Measurements from ENCODE around the gene PANK4.

Gene PANK4

DNA sequence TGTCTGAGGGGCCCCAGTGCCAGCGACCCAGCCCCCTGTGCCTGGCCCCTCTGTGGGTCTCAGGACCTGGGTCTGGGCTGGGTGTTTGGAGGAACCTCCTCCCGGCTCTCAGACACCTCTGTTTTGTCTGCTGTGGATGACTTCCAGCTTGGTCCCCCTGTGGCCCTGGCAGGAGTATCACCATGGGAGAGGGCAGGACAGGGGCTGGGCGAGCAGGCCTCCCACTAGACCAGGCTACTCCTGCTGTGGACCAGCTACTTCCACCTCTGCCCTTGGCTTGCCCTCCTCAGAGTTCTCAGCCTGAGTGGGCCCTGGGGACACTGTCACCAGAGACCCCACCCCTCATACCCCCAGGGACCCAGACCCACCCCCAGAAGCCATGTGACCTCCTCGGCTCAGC lies 28.5 kb downstream of the PANK4 start:
- DNase-seq (ENCODE audit: low spot score): no peak

DNA sequence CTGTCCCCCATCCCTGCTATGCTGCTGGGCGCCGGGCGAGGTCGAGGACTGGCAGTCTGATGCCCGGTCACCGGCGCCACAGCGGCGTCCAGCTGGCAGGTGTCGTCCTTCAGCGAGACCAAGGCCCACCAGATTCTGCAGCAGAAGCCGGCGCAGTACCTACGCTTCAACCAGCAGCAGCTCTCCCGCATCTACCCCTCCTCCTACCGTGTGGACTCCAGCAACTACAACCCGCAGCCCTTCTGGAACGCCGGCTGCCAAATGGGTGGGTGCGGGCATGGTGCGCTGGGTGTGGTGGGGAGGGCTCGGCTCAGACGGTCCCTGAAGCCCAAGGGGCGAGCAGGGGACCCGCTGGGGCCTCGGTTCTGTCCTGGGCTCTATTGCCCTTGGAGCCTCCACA lies 29.6 kb downstream of the PANK4 start:
- DNase-seq (ENCODE audit: low spot score): no peak

DNA sequence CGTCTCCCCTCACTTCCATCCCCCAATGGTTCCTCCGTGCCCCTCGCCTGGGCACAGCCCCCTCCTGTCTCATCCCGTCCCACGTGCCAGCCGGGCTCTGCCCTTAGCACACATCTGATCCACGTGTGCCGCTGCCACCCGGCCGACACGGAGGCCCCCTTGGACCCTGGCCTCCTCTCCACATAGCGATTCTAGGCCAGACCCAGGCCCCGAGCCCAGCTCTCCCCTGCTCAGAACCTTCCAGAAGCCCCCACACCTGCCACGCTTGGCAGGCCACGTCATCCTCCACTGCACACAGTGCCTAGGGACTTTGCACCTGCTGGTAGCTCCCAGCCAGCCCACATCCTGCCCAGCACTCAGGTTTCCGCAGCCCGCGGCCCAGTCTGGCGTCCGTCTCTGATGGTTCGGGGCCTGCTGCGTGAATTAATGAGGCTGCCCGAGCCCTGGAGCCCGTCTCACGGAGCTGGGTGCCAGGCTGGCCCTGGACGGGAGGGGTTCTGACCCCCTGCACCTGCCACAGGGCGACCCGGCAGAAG lies 30.2 kb downstream of the PANK4 start:
- no peak for DNase-seq (ENCODE audit: low spot score)

DNA sequence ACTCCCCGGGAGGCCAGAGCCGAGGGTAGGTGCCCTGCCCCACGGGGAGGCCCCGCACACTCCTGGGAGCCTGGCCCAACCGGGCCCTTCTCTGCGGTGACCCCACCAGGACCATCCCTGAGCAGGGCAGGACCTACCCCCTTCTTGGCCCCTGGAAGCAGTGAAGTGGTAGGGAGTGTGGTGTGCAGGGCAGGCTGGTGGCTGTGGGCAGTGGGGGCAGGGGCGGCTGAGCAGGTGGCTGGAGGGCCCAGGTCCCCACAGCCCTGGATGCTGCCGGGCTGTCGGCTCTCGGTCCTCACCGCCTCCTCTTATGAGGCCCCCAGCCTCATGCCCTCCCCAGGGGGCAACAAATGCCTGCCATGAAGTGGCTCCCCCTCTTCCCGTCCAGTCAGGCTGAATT lies 30.9 kb downstream of the PANK4 start:
- DNase-seq (ENCODE audit: low spot score): no peak

DNA sequence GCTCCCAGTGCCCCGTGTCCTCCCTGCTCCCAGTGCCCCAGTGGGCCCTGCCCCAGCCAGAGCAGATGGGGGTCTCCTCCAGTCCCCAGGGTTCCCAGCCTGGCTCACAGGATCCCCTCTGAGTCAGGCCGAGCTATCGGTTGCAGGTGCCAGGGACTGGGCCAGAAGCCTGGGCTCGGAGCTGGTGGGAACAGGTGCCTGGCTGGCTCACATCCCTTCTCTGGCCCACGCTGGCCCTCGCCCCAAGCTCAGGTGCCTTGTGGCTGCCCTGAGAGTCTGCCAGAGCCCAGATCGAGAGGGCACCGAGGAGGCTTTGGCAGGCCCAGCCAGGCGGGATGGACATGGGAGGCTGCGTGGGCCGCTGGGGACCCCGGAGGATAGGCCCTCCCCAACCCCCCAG lies 31.4 kb downstream of the PANK4 start:
- no peak for DNase-seq (ENCODE audit: low spot score)

DNA sequence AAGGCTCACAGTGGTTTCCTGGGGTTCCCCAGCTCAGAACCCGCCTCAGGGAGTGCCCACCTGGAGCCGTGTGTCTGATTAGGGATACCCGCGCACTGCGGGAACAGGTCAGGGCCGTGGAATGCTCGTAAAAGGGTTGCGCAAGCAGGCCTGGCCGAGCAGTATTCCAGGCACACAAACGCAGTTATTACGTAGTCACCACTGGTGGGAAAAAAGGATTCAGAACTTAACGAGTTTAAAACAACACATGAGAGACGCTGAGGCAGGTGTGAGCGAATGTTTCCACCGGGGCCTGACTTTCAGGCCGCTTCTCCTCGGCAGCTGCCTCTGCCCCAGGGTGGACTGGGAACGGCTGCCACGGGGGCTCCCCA lies 32.1 kb downstream of the PANK4 start:
- no peak for DNase-seq (ENCODE audit: low spot score)

DNA sequence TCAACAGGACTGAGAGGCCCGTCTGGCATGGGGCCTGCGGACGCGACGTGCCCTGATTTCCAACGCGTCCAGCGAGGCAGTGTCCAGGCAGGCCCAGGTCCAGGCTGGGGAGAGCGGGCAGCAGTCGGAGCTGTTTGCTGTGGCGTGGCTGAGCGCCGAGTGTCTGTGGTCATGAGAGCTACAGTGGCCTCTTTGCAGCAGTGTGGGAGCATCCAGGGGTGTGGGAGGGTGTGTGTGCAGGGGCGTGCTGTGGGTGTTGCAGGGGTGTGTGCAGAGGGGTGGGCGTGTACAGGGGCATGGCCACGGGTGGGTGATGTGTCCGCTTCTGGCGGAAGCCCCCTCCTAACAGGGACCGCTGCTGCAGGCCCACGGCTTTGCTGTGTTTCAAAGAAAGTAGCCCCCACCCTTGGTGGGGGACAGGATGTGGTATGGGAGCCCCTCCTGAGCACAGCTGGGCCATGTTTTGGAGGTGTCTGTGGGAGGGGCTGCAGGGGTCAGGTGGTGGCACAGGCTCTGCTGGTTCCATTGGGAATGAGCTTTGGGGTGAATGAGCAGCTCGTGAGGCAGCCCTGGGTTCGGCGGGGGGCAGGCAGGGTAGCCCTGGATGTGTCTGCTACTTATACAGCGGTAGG lies 32.6 kb downstream of the PANK4 start:
- no peak for DNase-seq (ENCODE audit: low spot score)

DNA sequence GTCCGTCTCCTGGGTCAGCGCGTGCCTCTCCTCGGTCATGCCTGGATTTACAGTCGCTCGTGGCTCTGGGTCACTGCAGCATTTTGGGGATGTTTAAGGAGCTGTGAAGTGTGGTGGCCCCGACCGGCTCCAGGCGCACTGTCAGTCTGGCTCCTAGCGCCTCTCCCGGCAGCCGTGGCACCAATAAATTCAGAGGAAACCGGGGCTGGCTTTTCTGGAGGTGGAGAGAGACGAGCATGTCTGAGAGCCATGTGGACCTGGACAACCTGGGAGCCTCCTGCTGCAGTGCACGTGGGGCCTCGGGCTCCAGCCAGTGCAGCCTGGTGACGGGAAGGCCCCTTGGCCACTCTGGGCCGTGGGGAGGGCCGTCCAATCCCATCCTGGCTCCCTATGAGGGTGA lies 33.2 kb downstream of the PANK4 start:
- DNase-seq (ENCODE audit: low spot score): no peak

DNA sequence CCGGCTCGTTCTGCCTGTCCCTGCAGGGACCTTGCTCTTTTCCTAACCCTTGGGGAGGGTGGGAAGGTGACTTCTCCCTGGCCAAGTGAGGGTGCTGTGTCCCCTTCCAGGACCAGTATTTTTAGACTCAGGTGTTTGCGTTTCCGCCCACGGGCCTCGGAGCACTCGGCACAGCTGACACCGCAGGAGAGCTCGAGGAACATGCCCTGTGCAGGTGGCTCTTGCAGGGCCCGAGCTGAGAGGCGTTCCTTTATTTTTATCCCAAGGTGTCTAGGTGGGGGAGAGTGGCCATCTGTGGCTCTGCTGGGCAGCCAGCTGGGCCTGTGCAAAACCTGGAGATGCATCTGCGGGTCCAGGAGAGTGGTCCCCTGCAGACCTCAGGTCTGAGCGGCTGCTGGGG lies 34.3 kb downstream of the PANK4 start:
- DNase-seq (ENCODE audit: low spot score): no peak

DNA sequence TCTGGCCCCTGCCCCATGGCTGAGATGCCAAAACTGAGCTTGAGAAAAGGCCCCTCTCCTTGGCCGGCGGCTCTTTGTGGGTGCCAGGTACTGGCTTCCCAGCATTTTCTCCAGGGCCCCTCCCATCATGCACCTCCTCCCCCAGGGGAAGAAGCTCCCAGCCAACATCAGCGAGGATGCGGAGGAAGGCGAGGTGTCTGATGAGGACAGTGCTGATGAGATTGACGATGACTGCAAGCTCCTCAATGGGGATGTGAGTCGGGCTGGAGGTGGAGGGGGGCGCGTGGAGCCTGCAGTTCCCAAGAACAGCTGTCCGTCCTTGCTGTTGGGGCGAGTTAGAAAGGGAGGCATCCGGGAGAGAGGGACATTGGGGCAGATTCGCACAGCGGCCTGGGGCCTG lies 36.8 kb downstream of the PANK4 start:
- no peak for DNase-seq (ENCODE audit: low spot score)

DNA sequence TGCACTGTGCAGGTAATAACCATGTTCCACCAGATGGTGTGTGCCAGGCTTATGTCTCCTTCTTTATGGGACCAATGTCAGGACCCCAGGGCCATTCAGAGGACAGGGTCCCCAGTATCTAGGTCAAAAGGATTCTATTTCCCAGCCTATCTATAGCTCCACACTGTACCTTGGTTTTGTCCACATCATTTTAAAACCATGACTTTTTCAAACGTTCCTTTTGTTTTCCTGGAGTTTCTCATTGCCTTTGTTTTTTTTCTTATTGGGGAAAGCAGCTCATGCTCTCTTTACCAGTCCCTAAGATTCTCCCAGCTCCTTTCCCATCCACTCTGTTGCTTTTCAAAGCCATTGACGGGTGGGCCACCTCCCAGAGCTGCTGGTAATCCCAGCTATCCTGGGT lies 37.7 kb downstream of the PANK4 start:
- DNase-seq (ENCODE audit: low spot score): no peak

DNA sequence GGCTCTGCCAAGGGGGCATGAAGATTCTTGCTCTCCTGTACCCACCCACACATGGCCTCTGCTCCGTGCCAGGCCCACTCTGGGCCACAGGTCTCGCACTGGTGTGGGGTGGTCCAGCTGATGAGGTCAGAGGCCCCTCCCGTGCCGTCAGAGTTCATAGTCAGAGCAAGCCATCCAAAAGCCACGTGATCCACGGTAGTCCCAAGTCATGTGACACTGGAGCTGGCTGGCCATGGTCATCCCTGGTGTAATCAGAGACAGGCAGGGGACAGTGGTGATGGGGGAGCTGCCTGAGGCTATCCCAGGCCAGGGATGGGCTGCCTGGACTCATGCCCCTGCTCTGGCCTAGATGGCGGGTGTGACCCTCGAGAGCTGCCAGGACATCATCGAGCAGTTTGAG lies 39.8 kb downstream of the PANK4 start:
- DNase-seq (ENCODE audit: low spot score): no peak

DNA sequence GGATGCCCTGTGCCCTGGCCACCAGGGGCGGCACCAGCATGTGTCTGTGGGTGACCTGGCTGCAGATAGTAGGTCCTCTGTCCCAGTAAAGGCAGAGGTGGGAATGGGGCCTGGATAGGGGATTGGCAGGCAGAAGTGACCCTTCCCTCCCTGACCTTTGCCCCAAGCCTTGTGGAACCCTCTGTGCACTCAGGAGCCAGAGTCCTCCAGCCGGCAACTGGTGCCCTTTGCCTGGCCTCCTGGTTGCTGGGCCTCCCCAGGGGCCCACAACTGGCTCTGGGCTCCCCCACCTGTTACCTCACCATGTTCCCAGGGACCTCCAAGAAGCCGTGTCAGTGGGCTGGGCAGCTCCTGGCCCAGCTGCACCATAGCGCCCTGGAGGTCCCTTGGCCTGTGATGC lies 40.4 kb downstream of the PANK4 start:
- DNase-seq (ENCODE audit: low spot score): no peak

DNA sequence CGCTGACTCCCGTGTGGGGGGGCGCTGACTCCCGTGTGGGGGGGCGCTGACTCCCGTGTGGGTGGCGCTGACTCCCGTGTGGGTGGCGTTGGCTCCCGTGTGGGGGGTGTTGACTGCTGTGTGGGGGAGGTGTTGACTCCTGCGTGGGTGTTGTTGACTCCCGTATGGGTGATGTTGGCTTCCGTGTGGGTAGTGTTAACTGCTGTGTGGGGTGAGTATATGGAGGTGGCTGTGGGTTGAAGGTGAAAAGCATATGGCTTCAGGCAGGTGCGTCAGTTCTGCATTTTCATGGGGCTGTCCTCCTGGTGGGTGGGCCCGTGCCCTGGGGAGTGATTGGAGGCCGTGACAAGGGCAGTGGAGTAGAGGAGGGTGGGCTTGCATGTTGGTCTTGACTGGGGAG lies 42.4 kb downstream of the PANK4 start:
- DNase-seq (ENCODE audit: low spot score): no peak

DNA sequence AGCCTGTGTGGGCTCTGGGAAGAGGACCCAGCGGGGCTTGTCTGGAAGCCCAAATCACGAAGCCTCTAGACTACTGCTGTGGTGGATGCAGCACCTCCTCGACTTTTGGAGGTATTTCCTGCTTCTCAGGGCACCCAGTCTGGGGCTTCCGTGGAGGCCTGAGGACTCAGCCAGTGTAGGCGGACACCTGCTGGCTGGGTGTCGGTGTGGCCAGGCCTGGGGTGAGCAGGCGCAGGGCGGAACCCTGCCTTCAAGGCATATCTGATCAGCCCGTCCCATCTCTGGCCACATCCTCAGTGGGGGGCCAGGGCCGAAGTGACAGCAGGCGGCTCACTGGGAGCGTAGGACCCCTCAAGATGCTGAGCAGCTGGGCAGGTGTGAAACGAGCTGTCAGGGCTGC lies 43.4 kb downstream of the PANK4 start:
- no peak for DNase-seq (ENCODE audit: low spot score)

DNA sequence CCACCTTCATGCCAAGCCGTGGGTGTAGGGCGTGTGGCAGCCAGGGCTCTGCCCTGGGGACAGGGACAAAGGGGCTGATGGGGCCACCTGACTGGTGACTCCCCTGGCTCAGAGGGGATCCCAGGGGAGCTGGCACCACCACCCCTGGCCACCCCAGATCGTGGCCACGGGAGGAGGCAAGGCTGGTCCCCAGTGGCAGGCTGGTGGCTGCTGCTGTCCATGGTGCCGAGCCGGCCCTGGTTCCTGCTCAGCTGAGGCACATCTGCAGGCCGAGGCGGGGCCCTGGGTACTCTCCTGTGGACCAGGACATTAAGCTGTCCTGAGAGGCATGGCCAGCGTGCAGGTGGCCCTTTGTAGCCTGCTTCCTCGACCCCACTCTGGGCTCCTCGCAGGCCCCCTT lies 43.8 kb downstream of the PANK4 start:
- no peak for DNase-seq (ENCODE audit: low spot score)

DNA sequence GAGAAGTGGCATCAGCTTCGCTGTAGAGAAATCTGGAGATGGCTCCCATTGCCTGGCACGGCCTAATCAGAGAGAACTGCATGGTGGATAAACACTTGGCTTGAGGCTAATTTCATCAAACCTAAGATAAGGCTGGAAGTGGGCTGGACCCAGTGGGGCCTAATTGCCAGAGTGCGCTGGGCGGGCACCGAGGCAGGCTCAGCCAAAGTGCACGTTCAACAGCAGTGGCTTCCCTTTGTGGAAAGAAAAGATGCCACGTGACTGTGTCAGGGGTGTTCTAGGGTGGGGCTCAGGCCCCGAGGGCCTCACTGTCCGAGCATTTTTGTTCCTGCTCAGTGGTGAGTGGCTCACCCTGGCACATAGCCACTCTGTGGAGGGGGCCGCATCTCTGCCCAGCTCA lies 44.5 kb downstream of the PANK4 start:
- DNase-seq (ENCODE audit: low spot score): no peak

DNA sequence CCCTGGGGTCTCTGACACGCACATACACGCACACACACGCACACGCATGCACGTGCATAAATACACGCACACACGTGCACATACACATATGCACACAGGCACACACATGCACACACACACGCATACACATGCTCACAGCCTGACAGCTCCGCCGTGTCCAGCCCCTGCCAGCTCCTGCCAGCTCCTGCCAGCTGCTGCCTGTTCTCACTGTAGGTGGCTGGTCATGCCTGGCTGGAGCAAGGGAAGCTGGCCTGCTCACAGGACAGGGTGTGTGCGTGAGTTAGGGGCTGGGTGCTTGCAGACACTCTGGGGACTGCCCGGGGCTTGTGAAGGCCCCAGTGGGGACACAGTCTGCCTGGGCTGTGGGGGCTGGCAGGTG lies 45.4 kb downstream of the PANK4 start:
- DNase-seq (ENCODE audit: low spot score): no peak

DNA sequence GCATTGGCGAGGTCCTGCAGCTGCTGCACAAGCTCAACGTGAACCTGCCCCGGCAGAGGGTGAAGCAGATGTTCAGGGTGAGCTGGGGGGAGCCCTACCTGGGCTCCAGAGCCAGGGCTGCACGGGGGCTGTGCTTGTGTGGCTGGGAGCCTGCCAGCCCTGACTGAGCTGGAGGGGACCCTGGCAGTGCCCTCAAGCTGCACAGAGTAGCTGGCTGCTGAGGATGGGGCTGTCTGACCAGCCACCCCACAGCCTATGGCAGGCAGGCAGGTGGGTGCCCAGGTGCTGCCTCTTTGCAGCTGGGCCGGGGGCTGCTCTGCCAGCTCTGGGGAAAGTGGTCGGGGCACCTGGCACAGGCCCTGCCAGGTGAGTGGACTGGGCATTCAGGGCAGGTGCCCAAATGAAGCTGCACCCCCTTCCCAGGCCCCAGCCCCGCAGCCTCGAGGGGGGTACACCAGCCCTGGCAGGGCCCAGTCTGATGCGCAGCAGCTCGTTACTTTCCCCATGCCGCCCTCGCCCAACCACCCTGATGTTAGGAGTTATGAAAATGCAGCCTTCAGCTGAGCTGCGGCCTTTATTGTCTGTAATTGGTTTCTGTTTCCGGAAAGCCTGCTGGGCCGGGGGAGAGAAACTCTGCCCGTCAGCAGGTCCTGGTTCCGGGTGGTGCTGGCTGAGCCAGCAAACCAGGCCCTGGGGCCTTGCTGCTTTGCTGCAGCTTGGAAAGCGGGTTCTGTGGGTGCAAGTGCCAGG lies 46.0 kb downstream of the PANK4 start:
- DNase-seq (ENCODE audit: low spot score): no peak

DNA sequence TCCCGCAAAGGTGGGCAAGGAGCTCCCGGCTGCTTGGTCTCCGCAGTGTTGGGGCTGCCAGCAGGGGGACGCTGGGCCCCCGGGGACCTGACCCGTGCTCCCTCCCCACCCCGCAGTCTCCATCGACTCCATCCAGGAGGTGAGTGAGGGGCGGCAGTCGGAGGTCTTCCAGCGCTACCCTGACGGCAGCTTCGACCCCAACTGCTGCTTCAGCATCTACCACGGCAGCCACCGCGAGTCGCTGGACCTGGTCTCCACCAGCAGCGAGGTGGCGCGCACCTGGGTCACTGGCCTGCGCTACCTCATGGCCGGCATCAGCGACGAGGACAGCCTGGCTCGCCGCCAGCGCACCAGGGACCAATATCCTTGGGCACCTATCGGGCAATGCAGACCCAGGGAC lies 46.8 kb downstream of the PANK4 start:
- DNase-seq (ENCODE audit: low spot score): no peak

DNA sequence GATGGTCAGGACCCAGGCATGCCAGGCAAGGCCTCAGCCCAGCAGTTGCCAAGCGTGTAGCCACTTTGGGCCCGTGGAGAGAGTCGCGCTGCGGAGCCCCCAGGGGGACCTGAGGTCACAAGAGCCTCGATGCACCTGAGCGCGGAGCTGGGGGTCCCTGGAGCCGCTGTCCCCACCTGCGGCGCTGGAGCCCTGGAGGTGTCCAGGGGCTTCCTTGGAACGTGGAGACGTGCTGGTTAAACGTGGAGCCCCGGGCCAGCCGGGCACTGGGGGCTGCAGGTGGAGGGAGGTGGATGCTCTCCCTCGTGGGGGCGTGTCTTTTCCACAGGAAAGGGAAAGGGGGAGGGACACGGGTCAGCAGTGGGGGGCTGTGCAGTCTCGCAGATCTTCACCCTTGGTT lies 47.2 kb downstream of the PANK4 start:
- no peak for DNase-seq (ENCODE audit: low spot score)

DNA sequence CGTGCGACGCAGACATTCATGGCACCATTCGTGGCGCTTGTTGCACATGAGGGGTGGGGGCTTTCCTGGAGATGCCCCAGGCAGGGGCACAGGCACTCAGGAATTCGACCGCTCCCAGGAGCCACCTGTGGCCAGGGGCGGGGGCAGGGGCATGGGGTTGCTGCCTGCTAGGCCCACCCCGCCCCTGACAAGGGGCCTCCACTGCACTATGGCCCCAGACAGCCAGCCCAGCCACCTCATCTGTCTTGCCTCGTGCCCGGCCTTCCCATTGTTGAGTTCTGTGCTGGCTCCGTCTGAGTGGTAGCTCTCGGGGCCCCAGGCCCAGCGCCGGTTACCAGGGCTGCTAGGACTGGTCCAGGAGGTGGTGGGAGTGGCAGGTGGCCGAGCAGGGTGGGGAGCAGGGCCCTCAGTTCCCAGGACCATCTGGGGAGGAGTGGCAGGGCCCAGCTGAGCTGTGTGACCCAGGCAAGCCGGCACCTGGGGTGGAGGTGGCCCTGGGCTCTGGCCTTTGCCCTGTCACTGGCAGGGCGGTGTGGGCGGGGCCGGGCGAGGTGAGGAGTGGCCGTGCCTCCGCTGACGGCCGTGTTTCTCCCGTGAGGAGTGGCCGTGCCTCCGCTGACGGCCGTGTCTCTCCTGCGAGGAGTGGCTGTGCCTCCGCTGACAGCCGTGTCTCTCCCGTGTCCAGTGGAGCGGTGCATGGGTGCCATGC lies 48.5 kb downstream of the PANK4 start:
- DNase-seq (ENCODE audit: low spot score): no peak

DNA sequence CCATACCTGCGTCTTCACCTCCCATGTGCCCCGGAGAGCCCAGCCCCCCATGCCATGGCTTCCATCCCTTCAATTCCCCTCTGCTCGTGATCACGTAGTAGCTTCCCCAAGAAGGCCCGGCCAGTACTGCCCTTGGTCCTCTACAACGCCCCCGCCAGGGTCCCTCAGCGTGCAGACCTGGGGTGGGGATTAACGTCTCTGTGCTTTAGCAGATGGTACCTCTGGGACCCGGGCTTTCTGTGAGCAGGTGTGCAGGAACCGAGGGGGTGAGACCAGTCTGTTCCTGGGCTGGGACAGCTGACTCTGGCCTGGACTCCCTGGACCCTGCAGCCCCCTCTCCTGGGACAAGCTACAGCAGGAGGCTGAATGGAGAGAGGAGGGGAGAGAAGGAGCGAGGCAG lies 49.1 kb downstream of the PANK4 start:
- DNase-seq (ENCODE audit: low spot score): no peak

Measured in SK-N-DZ (cell line).